Gastrocnemius medialis (tissue), 4 donors: Measurements from ENCODE around the gene VWA7.

ENCODE experiments used
- POLR2A ChIP-seq, 2 donors: fragments of 450-650 bp; IDR thresholded peaks; one replicate each; pipeline ENCODE4 v1.6.1; 2017; ENCODE audit warnings: antibody characterized with exemption in 2 of 2, mild to moderate bottlenecking in 2 of 2, moderate library complexity in 2 of 2
- TF ChIP-seq, protein P1 (sequence below), 5 experiments: fragments of 450-650 bp in 3 of 5; fragments of 200-600 bp in 2 of 5; sonication (generic) in 2 of 5; IDR thresholded peaks in 4 of 5; conservative IDR thresholded peaks in 1 of 5; 1 replicate in 4 of 5; 2 replicates in 1 of 5; pipeline ENCODE4 v1.5.1; 2016 to 2019; ENCODE audit warnings: antibody characterized with exemption in 5 of 5, mild to moderate bottlenecking in 3 of 5, moderate library complexity in 3 of 5

DNA sequence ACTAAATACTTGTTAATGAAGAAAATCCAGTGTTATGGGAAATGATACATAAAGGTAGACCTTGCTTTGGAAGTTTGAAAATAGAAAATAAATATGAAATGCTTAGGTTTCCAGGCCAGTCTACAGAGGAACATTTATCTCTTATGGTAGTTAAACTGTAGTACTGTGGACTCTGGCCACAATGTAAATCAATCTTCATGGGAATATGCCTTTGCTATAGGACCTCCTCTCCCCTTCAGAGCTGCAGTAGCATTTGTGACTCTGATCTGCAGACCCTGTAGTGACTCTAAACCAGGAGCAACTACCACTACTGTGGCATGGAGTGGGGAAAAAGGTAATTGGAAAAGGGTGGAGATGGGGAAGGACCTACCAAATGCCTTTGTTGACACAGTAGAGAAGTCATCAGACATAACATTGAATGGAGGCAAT lies 42.8 kb upstream of the VWA7 start:
- TF ChIP-seq, protein P1, sequence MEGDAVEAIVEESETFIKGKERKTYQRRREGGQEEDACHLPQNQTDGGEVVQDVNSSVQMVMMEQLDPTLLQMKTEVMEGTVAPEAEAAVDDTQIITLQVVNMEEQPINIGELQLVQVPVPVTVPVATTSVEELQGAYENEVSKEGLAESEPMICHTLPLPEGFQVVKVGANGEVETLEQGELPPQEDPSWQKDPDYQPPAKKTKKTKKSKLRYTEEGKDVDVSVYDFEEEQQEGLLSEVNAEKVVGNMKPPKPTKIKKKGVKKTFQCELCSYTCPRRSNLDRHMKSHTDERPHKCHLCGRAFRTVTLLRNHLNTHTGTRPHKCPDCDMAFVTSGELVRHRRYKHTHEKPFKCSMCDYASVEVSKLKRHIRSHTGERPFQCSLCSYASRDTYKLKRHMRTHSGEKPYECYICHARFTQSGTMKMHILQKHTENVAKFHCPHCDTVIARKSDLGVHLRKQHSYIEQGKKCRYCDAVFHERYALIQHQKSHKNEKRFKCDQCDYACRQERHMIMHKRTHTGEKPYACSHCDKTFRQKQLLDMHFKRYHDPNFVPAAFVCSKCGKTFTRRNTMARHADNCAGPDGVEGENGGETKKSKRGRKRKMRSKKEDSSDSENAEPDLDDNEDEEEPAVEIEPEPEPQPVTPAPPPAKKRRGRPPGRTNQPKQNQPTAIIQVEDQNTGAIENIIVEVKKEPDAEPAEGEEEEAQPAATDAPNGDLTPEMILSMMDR (IDR thresholded peaks at IDR 0.05 in 4 of 5, conservative IDR thresholded peaks at IDR 0.05 in 1 of 5), result no peak
- TF ChIP-seq POLR2A (IDR thresholded peaks at IDR 0.05), result no peak
